ENCODE measurements around the gene LYZL1. TPM values are rescaled to one million over a fixed set of nuclear protein-coding genes. Genes with fewer than 3 reads are reported as not detected.
"Not testable (repeated sequence)": the region's sequence is repeated elsewhere in the genome, so short reads cannot be mapped to it uniquely, and the experiment has no call there.

LYZL1 gene
- total RNA-seq, 2 experiments from 2014 or later: not detected

- Mint-ChIP-seq H3K4me1 (ENCODE audit: low read depth) (no peaks in the 10 kb centered on the region), H3K36me3 (ENCODE audit: low read depth) (no peaks in the 10 kb centered on the region), H3K27me3 (peaks cover 37% of the 10 kb centered on the region), H3K4me3 (no peak overlapping the region), H3K9me3 (peaks cover 6% of the 10 kb centered on the region), H3K27ac (no peak overlapping the region)
- Histone ChIP-seq H3K9me3 (ENCODE audit: control insufficient read depth in 1 of 2, insufficient read depth in 1 of 2, low read length in 2 of 2) (no peaks in the 10 kb centered on the region), H3K27me3 (ENCODE audit: control insufficient read depth in 1 of 2, insufficient read depth in 2 of 2, low read length in 2 of 2) (peaks cover 0 to 10% of the 10 kb centered on the region in 2 experiments), H3K36me3 (ENCODE audit: insufficient read depth, low read length) (no peaks in the 10 kb centered on the region), H3K4me3 (ENCODE audit: low read length) (no peak overlapping the region), H3K27ac (ENCODE audit: low read depth in 1 of 2, low read length in 2 of 2) (no peak overlapping the region), H3K4me1 (ENCODE audit: insufficient read depth, low read length) (no peaks in the 10 kb centered on the region)
- ChIA-PET CTCF (no interaction called here), POLR2A (no interaction called here)
- TF ChIP-seq, protein P1, sequence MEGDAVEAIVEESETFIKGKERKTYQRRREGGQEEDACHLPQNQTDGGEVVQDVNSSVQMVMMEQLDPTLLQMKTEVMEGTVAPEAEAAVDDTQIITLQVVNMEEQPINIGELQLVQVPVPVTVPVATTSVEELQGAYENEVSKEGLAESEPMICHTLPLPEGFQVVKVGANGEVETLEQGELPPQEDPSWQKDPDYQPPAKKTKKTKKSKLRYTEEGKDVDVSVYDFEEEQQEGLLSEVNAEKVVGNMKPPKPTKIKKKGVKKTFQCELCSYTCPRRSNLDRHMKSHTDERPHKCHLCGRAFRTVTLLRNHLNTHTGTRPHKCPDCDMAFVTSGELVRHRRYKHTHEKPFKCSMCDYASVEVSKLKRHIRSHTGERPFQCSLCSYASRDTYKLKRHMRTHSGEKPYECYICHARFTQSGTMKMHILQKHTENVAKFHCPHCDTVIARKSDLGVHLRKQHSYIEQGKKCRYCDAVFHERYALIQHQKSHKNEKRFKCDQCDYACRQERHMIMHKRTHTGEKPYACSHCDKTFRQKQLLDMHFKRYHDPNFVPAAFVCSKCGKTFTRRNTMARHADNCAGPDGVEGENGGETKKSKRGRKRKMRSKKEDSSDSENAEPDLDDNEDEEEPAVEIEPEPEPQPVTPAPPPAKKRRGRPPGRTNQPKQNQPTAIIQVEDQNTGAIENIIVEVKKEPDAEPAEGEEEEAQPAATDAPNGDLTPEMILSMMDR (IDR thresholded peaks at IDR 0.05): no peak
- intact Hi-C loops (cut with DNase I, micrococcal nuclease): loop anchor here in 1 of 2 experiments (10.0 kb wide), 1 partner anchor 882 kb away; no protein-coding TSS in a partner anchor
- DNase-seq (no peak), ATAC-seq (ENCODE audit: poor library complexity) (no peak)
Observed at GRCh38 chr10:29306688-29307087, 17.8 kb downstream of the LYZL1 start.

GRCh38 chr10:29308142-29308541 lies 19.3 kb downstream of the LYZL1 start:
- H3K27ac Mint-ChIP-seq; H3K9me3 Mint-ChIP-seq; H3K27ac ChIP-seq (ENCODE audit: low read depth in 1 of 2, low read length in 2 of 2); H3K4me3 Mint-ChIP-seq; H3K4me1 Mint-ChIP-seq (ENCODE audit: low read depth); H3K9me3 ChIP-seq (ENCODE audit: control insufficient read depth in 1 of 2, insufficient read depth in 1 of 2, low read length in 2 of 2); H3K36me3 Mint-ChIP-seq (ENCODE audit: low read depth); H3K4me1 ChIP-seq (ENCODE audit: insufficient read depth, low read length); H3K36me3 ChIP-seq (ENCODE audit: insufficient read depth, low read length); POLR2A ChIA-PET; DNase-seq; CTCF ChIA-PET; ATAC-seq (ENCODE audit: poor library complexity); H3K4me3 ChIP-seq (ENCODE audit: low read length): not testable (repeated sequence)
- H3K27me3 ChIP-seq (ENCODE audit: control insufficient read depth in 1 of 2, insufficient read depth in 2 of 2, low read length in 2 of 2): peaks cover 2 to 10% of the 10 kb centered on the region in 2 experiments
- peaks cover 38% of the 10 kb centered on the region for H3K27me3 Mint-ChIP-seq
- intact Hi-C loops (cut with DNase I, micrococcal nuclease): loop anchor here in 1 of 2 experiments (10.0 kb wide), 1 partner anchor 883 kb away; no protein-coding TSS in a partner anchor

DNA sequence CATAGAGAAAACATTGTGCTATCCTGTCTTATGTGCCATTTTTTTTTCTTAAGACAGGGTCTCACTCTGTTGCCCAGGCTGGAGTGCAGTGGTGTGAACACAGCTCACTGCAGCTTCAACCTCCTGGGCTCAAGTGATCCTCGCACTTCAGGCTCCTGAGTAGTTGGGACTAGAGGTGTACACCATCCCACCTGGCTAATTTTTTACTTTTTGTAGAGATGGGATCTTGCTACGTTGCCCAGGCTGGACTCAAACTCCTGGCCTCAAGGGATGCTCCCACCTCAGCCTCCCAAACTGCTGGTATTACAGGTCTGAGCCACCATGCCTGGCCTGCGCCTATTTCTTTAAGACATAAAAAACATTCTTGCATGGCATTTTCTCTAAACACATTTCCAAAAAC lies 20.6 kb downstream of the LYZL1 start:
- Histone ChIP-seq H3K36me3 (ENCODE audit: insufficient read depth, low read length) (no peaks in the 10 kb centered on the region), H3K9me3 (ENCODE audit: control insufficient read depth in 1 of 2, insufficient read depth in 1 of 2, low read length in 2 of 2) (no peaks in the 10 kb centered on the region), H3K4me1 (ENCODE audit: insufficient read depth, low read length) (no peaks in the 10 kb centered on the region), H3K27ac (ENCODE audit: low read depth in 1 of 2, low read length in 2 of 2) (no peak overlapping the region), H3K4me3 (ENCODE audit: low read length) (no peak overlapping the region), H3K27me3 (ENCODE audit: control insufficient read depth in 1 of 2, insufficient read depth in 2 of 2, low read length in 2 of 2) (peaks cover 2 to 6% of the 10 kb centered on the region in 2 experiments)
- intact Hi-C loops (cut with DNase I, micrococcal nuclease): loop anchor here in 1 of 2 experiments (10.0 kb wide), 1 partner anchor 885 kb away; no protein-coding TSS in a partner anchor
- H3K4me3 Mint-ChIP-seq: no peak overlapping the region
- H3K27ac Mint-ChIP-seq: no peak overlapping the region
- ChIA-PET CTCF (no interaction called here), POLR2A (no interaction called here)
- ATAC-seq (ENCODE audit: poor library complexity) (no peak), DNase-seq (no peak)
- TF ChIP-seq, protein P1 (IDR thresholded peaks at IDR 0.05): no peak
- no peaks in the 10 kb centered on the region for H3K36me3 Mint-ChIP-seq (ENCODE audit: low read depth)
- H3K4me1 Mint-ChIP-seq (ENCODE audit: low read depth): no peaks in the 10 kb centered on the region
- H3K27me3 Mint-ChIP-seq: peaks cover 32% of the 10 kb centered on the region
- no peaks in the 10 kb centered on the region for H3K9me3 Mint-ChIP-seq

DNA sequence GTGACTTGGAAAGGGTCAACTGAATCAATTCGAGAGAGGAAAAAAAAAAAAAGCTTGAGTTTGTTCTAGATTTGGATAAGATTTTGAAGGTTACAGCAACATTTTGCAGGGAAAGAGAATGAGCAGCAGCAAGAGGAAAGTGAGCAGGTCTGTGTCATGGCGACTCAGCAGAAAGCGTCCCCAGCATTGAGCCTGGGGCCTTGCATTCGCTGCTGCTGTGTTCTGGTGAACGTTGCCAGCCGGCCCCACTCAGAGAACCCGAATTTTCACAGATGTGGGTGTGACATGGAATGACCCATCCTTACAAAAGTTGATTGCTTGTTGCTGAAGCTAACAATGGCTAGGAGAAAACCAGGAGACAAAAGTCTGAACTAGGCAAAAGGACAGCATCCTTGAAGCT lies 21.6 kb downstream of the LYZL1 start:
- H3K4me1 Mint-ChIP-seq (ENCODE audit: low read depth); H3K9me3 ChIP-seq (ENCODE audit: control insufficient read depth in 1 of 2, insufficient read depth in 1 of 2, low read length in 2 of 2); H3K27me3 ChIP-seq (ENCODE audit: control insufficient read depth in 1 of 2, insufficient read depth in 2 of 2, low read length in 2 of 2); CTCF ChIA-PET; DNase-seq; H3K27ac Mint-ChIP-seq; H3K36me3 ChIP-seq (ENCODE audit: insufficient read depth, low read length); H3K27ac ChIP-seq (ENCODE audit: low read depth in 1 of 2, low read length in 2 of 2); POLR2A ChIA-PET; intact Hi-C loops (cut with DNase I, micrococcal nuclease); H3K4me3 Mint-ChIP-seq; H3K9me3 Mint-ChIP-seq; H3K4me1 ChIP-seq (ENCODE audit: insufficient read depth, low read length); H3K36me3 Mint-ChIP-seq (ENCODE audit: low read depth); ATAC-seq (ENCODE audit: poor library complexity); H3K4me3 ChIP-seq (ENCODE audit: low read length): not testable (repeated sequence)
- peaks cover 26% of the 10 kb centered on the region for H3K27me3 Mint-ChIP-seq

Data from CD4-positive, alpha-beta T cell (primary cell).